Adrenal gland (tissue), 5 donors: ENCODE data around the gene IFT88.

Source experiments
- POLR2A ChIP-seq, 2 donors: fragments of 450-650 bp; IDR thresholded peaks; one replicate each; pipeline ENCODE4 v1.6.1; 2017; ENCODE audit warnings: antibody characterized with exemption in 2 of 2, mild to moderate bottlenecking in 2 of 2, moderate library complexity in 1 of 2
- TF ChIP-seq, protein P1 (sequence below), 6 experiments: fragments of 450-650 bp in 4 of 6; fragments of 200-600 bp in 2 of 6; sonication (generic) in 1 of 6; IDR thresholded peaks; 1 replicate in 5 of 6; 2 replicates in 1 of 6; pipeline versions ENCODE4 v1.5.1 to v1.8.0; 2016 to 2021; ENCODE audit warnings: antibody characterized with exemption in 6 of 6, mild to moderate bottlenecking in 2 of 6, moderate library complexity in 1 of 6
- donor health status: DM: no; HTN: no; CAD: no.

DNA sequence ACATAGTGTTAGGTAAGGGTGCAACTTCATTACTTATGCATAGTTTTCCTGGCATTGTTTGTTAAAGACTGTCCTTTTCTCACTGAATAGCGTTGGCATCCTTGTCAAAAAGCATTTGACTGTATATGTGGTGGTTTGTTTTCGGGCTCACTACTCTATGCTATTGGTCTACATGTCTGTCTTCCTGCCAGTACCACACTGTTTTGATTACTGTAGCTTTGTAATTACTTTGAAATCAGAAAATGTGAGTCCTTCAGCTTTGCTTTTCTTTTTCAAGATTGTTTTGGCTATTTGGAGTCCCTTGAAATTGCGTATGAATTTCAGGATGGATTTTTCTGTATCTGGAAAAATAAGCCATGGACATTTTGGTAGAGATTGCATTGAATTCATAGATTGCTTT lies 56.0 kb downstream of the IFT88 start:
- no peak for TF ChIP-seq POLR2A (IDR thresholded peaks at IDR 0.05)
- TF ChIP-seq, protein P1, sequence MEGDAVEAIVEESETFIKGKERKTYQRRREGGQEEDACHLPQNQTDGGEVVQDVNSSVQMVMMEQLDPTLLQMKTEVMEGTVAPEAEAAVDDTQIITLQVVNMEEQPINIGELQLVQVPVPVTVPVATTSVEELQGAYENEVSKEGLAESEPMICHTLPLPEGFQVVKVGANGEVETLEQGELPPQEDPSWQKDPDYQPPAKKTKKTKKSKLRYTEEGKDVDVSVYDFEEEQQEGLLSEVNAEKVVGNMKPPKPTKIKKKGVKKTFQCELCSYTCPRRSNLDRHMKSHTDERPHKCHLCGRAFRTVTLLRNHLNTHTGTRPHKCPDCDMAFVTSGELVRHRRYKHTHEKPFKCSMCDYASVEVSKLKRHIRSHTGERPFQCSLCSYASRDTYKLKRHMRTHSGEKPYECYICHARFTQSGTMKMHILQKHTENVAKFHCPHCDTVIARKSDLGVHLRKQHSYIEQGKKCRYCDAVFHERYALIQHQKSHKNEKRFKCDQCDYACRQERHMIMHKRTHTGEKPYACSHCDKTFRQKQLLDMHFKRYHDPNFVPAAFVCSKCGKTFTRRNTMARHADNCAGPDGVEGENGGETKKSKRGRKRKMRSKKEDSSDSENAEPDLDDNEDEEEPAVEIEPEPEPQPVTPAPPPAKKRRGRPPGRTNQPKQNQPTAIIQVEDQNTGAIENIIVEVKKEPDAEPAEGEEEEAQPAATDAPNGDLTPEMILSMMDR (IDR thresholded peaks at IDR 0.05): no peak
